Motor neuron (in vitro differentiated cells): ENCODE measurements around the gene ACMSD. TPM values are rescaled to one million over a fixed set of nuclear protein-coding genes. Genes with fewer than 3 reads are reported as not detected.

Source experiments
- ATAC-seq, 8 experiments: fragments of 200-7000 bp; cut with Tn5 transposase; replicated peaks in 6 of 8; 2 replicates each; pipeline ENCODE4 v1.8.0; 2021; ENCODE audit warnings: mild to moderate bottlenecking in 8 of 8, moderate library complexity in 8 of 8
- H3K27ac ChIP-seq, 2 donors: fragments of 250-450 bp; sonication (Bioruptor Pico); 2 replicates each; pipeline ENCODE4 v1.9.0; 2021; ENCODE audit warnings: antibody characterized with exemption in 2 of 2, mild to moderate bottlenecking in 2 of 2, moderate library complexity in 1 of 2
- H3K4me1 ChIP-seq, 2 donors: fragments of 250-450 bp; sonication (Bioruptor Pico); replicated peaks in 1 of 2; 2 replicates each; pipeline ENCODE4 v1.6.1; 2021; ENCODE audit warnings: antibody characterized with exemption in 2 of 2, mild to moderate bottlenecking in 2 of 2, moderate library complexity in 1 of 2
- H3K4me3 ChIP-seq, 5 donors: fragments of 250-450 bp; sonication (Bioruptor Pico); 2 replicates each; pipeline ENCODE4 v1.9.0; 2021; ENCODE audit warnings: antibody characterized with exemption in 5 of 5, mild to moderate bottlenecking in 5 of 5, moderate library complexity in 4 of 5
- WGBS, 10 experiments: fragments of 450-650 bp; shearing (Covaris generic); methylation state at CpG; one replicate each; pipeline ENCODE4 v1.0.0; 2022; 5-methylcytosine and 5-hydroxymethylcytosine counted together
- in situ Hi-C, 9 experiments: fragments of 400-800 bp; cut with MboI; loops; one replicate each; pipeline ENCODE4 v1.15.0; 2021; ENCODE audit warnings: low sequenced_read_pairs in 9 of 9, low pct_unique_long_range_greater_than_20kb in 2 of 9; ENCODE audit not compliant: unreplicated experiment in 9 of 9
- total RNA-seq, 8 experiments: library from RNA; unstranded; fragments of 300-600 nt; gene quantifications; 2 replicates each; pipeline versions ENCODE4 v1.2.3 to v1.2.4, GENCODE V29; 2022

Gene ACMSD
- total RNA-seq, 8 experiments from 2014 or later, result 0.16 to 1.5 (median 0.37) TPM; not detected in 1

GRCh38 chr2:134861173-134861572 lies 22.8 kb downstream of the ACMSD start:
- 19 to 100% (median 93%) methylated on average over 3 of the region's 3 CpGs; no CpG with 5 or more reads in 6 of the 10 experiments for WGBS, 10 experiments
- no peak for ATAC-seq
- Histone ChIP-seq H3K4me1 (peaks cover 0 to 5% of the 10 kb centered on the region in 2 donors), H3K27ac (no peak overlapping the region), H3K4me3 (no peak overlapping the region)
- in situ Hi-C loops, result no loop called here

- no peak for ATAC-seq
- no peak overlapping the region for H3K4me3 ChIP-seq
- in situ Hi-C loops, result no loop called here
- H3K4me1 ChIP-seq, result peaks cover 0 to 6% of the 10 kb centered on the region in 2 donors
- 43 to 100% (median 80%) methylated on average over 1 to 4 of the region's 4 CpGs; no CpG with 5 or more reads in 3 of the 10 experiments for WGBS, 10 experiments
- H3K27ac ChIP-seq, result no peak overlapping the region
Measured at GRCh38 chr2:134862069-134862468, 23.7 kb downstream of the ACMSD start.

- H3K4me1 ChIP-seq, result peaks cover 0 to 6% of the 10 kb centered on the region in 2 donors
- ATAC-seq, result no peak
- in situ Hi-C loops, result no loop called here
- no peak overlapping the region for H3K4me3 ChIP-seq
- H3K27ac ChIP-seq, result no peak overlapping the region
- 13 to 100% (median 73%) methylated on average over 1 to 3 of the region's 3 CpGs; no CpG with 5 or more reads in 3 of the 10 experiments for whole genome bisulfite sequencing, 10 experiments
Measured at GRCh38 chr2:134862674-134863073, 24.3 kb downstream of the ACMSD start.

- Histone ChIP-seq H3K27ac (no peak overlapping the region), H3K4me3 (no peak overlapping the region), H3K4me1 (peaks cover 0 to 6% of the 10 kb centered on the region in 2 donors)
- ATAC-seq, result no peak
- 80 to 100% (median 92%) methylated on average over 1 to 7 of the region's 20 CpGs; no CpG with 5 or more reads in 3 of the 10 experiments for WGBS, 10 experiments
- in situ Hi-C loops, result no loop called here
Measured at GRCh38 chr2:134863446-134863845, 25.0 kb downstream of the ACMSD start.

DNA sequence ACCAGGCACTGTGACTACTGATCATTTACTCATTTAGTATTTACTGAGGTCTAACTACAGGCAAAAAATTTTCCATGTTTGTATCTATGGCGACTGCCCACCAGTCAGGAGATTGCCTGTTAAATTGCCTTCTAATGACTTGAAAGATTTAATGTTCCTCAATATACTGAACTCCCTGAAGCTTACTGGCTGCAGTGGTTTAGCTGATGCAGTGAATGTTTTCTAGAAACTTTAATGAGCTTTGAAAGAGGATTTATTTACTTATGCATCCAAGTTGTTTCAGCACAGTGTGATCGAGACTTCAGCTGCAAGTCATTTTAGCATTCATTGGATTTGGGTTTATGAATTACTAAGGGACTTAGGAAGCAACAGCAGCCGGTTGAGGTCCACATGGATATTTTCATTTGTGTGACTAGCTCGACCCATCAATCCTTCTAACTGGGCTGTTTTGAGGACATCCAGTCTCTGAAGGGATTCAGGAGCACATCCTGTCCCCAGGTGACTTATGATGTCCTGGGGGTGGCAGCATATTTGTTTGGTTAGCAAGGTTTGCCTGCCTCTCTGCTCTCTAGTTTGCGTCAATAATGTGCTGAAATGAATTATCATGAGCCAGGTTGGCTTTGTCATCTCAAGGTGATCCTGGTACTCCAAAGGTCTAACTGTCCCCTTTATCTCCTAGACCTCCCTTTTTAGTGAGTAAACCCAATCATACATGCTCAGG lies 26.8 kb downstream of the ACMSD start:
- peak in 3 of 8 experiments; percentile 34 to 64 (median 57) for ATAC-seq
- H3K27ac ChIP-seq, result no peak overlapping the region
- peaks cover 0 to 6% of the 10 kb centered on the region in 2 donors for H3K4me1 ChIP-seq
- 0 to 88% (median 67%) methylated on average over 1 to 5 of the region's 5 CpGs; no CpG with 5 or more reads in 1 of the 10 experiments for WGBS, 10 experiments
- in situ Hi-C loops, result no loop called here
- no peak overlapping the region for H3K4me3 ChIP-seq

GRCh38 chr2:134866498-134867099 lies 28.2 kb downstream of the ACMSD start:
- no peak overlapping the region for H3K4me3 ChIP-seq
- WGBS, 10 experiments, result 0 to 86% (median 42%) methylated on average over 1 of the region's 1 CpG; no CpG with 5 or more reads in 4 of the 10 experiments
- peaks cover 0 to 6% of the 10 kb centered on the region in 2 donors for H3K4me1 ChIP-seq
- H3K27ac ChIP-seq, result peak overlapping the region in 1 of 2 donors; percentile 33
- ATAC-seq, result peak in 6 of 8 experiments; percentile 32 to 97 (median 72)
- in situ Hi-C loops, result no loop called here

DNA sequence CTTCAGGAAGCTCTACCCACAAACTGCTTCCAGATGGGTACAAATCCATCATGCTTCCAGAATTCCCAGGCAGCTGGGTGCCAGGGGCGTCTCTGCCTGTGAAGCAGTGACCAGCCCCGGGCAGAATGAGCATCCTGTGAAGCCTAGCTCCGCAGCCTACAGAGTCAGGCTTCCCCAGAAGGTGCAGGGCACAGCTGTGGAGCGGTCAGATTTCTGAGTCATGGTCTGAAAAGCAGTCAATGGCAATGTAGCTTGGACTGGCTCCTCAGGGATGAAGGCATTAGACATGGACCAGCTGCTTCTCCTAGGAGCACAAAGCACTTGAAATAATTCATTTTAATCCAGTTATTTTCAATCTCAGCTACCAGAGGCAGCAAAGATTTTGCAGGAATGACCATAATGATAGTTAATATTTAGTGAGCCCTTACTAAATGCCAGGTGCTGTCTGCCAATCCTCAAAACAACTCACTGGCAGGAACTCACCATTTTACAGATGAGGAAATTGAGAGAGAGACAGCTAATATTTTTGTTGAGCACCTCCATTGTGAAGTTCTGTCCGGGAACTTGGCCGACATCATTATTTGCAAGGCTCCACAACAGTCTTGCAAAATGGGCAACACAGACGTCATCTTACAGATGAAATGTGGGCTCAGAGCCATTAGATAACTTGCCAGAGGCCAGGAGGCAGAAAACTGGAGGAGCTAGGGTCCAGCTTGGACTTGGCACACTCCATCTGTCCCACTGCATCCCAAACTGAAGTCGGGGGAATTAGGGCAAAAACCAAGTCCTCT lies 31.7 kb downstream of the ACMSD start:
- Histone ChIP-seq H3K4me1 (peaks cover 0 to 3% of the 10 kb centered on the region in 2 donors), H3K4me3 (no peak overlapping the region), H3K27ac (no peak overlapping the region)
- WGBS, 10 experiments, result 33 to 100% (median 81%) methylated on average over 1 to 6 of the region's 8 CpGs; no CpG with 5 or more reads in 2 of the 10 experiments
- no peak for ATAC-seq
- in situ Hi-C loops, result no loop called here

- in situ Hi-C loops, result no loop called here
Measured at GRCh38 chr2:134873152-134873551, 34.7 kb downstream of the ACMSD start.

GRCh38 chr2:134875309-134875708 lies 36.9 kb downstream of the ACMSD start:
- H3K4me1 ChIP-seq, result no peaks in the 10 kb centered on the region
- in situ Hi-C loops, result loop anchor here in 6 of 9 experiments (25.0 kb wide), 2 partner anchors 388 to 413 kb away; no protein-coding TSS in a partner anchor
- ATAC-seq, result no peak
- 0 to 100% (median 71%) methylated on average over 1 of the region's 1 CpG; no CpG with 5 or more reads in 1 of the 10 experiments for WGBS, 10 experiments
- no peak overlapping the region for H3K4me3 ChIP-seq
- no peak overlapping the region for H3K27ac ChIP-seq

More at GRCh38 chr2:134873152-134873551, 34.7 kb downstream of the ACMSD start:
- ATAC-seq, result no peak
- Histone ChIP-seq H3K4me3 (no peak overlapping the region), H3K27ac (no peak overlapping the region), H3K4me1 (no peaks in the 10 kb centered on the region)
- 14 to 95% (median 89%) methylated on average over 1 to 2 of the region's 2 CpGs; no CpG with 5 or more reads in 1 of the 10 experiments for WGBS, 10 experiments

GRCh38 chr2:134882773-134883172 lies 44.4 kb downstream of the ACMSD start:
- H3K4me3 ChIP-seq, result no peak overlapping the region
- ATAC-seq, result no peak
- no peak overlapping the region for H3K27ac ChIP-seq
- H3K4me1 ChIP-seq, result no peaks in the 10 kb centered on the region
- in situ Hi-C loops, result loop anchor here in 6 of 9 experiments (25.0 kb wide), 2 partner anchors 395 to 420 kb away; no protein-coding TSS in a partner anchor

DNA sequence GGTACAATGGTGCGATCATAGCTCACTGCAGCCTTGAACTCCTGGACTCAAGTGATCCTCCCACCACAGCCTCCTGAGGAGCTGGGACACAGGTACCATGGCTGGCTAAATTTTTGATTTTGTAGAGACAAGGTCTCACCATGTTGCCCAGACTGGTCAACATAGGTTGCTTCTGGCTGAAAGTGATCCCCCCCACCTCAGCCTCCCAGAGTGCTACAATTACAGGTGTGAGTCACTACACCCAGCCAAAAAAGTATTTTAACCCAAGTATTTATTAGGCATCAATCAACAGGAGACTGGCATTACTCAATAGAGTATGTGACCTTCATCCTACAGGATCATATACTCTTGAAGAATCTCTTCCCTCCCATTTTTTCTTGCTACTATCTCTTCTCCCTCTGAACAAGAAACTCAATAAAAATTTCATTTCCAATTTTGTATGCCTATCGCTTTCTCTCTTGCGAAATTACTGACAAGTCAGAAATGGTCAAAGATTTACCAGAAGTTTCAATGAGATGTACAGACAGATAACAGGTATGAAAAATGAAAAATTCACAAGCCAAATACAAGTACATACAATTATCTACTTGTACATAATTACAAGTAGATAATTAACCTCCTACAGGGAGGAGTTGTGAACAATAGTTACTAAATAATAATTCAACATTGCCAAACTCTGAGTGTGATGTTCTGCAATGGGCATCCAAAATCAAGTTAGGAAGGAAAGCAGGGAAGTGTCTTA lies 45.3 kb downstream of the ACMSD start:
- no peak overlapping the region for H3K27ac ChIP-seq
- in situ Hi-C loops, result loop anchor here in 6 of 9 experiments (25.0 kb wide), 2 partner anchors 396 to 421 kb away; no protein-coding TSS in a partner anchor
- ATAC-seq, result no peak
- no peaks in the 10 kb centered on the region for H3K4me1 ChIP-seq
- WGBS, 10 experiments, result 67 to 100% (median 100%) methylated on average over 1 to 3 of the region's 3 CpGs
- H3K4me3 ChIP-seq, result no peak overlapping the region

- in situ Hi-C loops, result loop anchor here in 6 of 9 experiments (25.0 kb wide), 2 partner anchors 397 to 422 kb away; no protein-coding TSS in a partner anchor
- no peak overlapping the region for H3K27ac ChIP-seq
- H3K4me3 ChIP-seq, result no peak overlapping the region
- no peaks in the 10 kb centered on the region for H3K4me1 ChIP-seq
- no peak for ATAC-seq
Measured at GRCh38 chr2:134884435-134884834, 46.0 kb downstream of the ACMSD start.
